KOPT-K1 (cell line): ENCODE measurements around the gene R3HDM2.
"Not testable (repeated sequence)": the region's sequence is repeated elsewhere in the genome, so short reads cannot be mapped to it uniquely, and the experiment has no call there.

Source experiments
- H3K27ac ChIP-seq: fragments of 200-600 bp; sonication (generic); 2 replicates; pipeline ENCODE4 v1.5.1; 2016; ENCODE audit warnings: antibody characterized with exemption, mild to moderate bottlenecking, low read depth, low read length; ENCODE audit not compliant: poor library complexity, severe bottlenecking
- H3K36me3 ChIP-seq: fragments of 200-600 bp; sonication (generic); 2 replicates; pipeline ENCODE4 v1.5.1; 2017; ENCODE audit warnings: antibody characterized with exemption, mild to moderate bottlenecking, low read length, moderate library complexity; ENCODE audit not compliant: insufficient read depth
- H3K9me3 ChIP-seq: fragments of 200-600 bp; sonication (generic); 2 replicates; pipeline ENCODE4 v1.5.1; 2017; ENCODE audit warnings: antibody characterized with exemption, low read length, mild to moderate bottlenecking; ENCODE audit not compliant: insufficient read depth, poor library complexity, severe bottlenecking

The R3HDM2 gene

GRCh38 chr12:57449375-57449774, 18.5 kb upstream of the R3HDM2 start:
- H3K27ac ChIP-seq, result no peak overlapping the region
- no peaks in the 10 kb centered on the region for H3K9me3 ChIP-seq
- H3K36me3 ChIP-seq, result no peaks in the 10 kb centered on the region

GRCh38 chr12:57448669-57449068, 17.8 kb upstream of the R3HDM2 start:
- H3K27ac ChIP-seq, result no peak overlapping the region
- no peaks in the 10 kb centered on the region for H3K9me3 ChIP-seq
- no peaks in the 10 kb centered on the region for H3K36me3 ChIP-seq

- H3K9me3 ChIP-seq, result peaks cover 4% of the 10 kb centered on the region
- no peak overlapping the region for H3K27ac ChIP-seq
- no peaks in the 10 kb centered on the region for H3K36me3 ChIP-seq
Measured at GRCh38 chr12:57446292-57446960, 15.6 kb upstream of the R3HDM2 start.

DNA sequence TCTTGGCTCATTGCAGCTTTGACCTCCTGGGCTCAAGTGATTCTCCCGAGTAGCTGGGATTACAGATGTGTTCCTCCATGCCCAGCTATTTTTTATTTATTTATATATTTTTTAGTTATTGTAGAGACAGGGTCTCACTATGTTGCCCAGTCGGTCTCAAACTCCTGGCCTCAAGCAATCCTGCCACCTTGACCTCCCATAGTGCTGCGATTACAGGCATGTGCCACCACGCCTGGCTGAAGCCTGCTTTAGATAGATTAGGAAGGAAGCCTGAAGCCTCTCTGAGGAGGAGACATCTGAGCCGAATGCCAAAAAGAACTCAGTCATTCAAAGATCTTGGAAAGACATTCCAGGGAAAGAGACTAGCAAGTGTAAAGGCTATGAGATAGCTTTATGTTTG, 13.9 kb upstream of the R3HDM2 start:
- Histone ChIP-seq H3K36me3 (no peaks in the 10 kb centered on the region), H3K27ac (no peak overlapping the region), H3K9me3 (peaks cover 7% of the 10 kb centered on the region)

DNA sequence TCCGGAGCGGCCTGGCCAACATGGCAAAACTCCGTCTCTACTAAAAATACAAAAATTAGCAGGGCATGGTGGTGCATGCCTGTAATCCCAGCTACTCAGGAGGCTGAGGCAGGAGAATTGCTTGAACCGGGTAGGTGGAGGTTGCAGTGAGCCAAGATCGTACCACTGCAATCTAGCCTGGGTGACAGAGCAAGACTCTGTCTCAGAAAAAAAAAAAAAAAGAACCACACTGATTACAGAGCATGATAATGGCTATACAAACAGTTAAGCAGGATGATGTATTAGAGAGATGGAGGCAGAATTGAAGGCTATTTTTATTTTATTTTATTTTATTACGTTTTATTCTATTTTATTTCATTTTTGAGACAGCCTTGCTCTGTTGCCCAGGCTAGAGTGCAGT, 13.5 kb upstream of the R3HDM2 start:
- not testable (repeated sequence) for H3K27ac ChIP-seq, H3K36me3 ChIP-seq, H3K9me3 ChIP-seq

GRCh38 chr12:57441846-57442427, 11.1 kb upstream of the R3HDM2 start:
- H3K27ac ChIP-seq, result no peak overlapping the region
- H3K36me3 ChIP-seq, result no peaks in the 10 kb centered on the region
- peaks cover 7% of the 10 kb centered on the region for H3K9me3 ChIP-seq

DNA sequence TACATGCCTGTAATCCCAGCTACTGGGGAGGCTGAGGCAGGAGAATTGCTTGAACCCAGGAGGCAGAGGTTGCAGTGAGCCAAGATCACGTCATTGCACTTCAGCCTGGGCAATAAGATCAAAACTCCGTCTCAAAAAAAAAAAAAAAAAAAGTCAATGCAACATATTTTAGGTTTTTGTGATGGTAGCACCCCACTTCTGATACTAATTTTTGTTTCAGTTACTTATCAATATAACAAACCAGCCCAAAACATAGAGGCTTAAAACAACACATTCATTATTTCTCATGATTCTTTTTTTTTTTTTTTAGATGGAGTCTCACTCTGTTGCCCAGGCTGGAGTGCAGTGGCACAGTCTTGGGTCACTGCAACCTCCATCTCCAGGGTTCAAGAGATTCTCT, 10.6 kb upstream of the R3HDM2 start:
- not testable (repeated sequence) for H3K27ac ChIP-seq, H3K9me3 ChIP-seq, H3K36me3 ChIP-seq

DNA sequence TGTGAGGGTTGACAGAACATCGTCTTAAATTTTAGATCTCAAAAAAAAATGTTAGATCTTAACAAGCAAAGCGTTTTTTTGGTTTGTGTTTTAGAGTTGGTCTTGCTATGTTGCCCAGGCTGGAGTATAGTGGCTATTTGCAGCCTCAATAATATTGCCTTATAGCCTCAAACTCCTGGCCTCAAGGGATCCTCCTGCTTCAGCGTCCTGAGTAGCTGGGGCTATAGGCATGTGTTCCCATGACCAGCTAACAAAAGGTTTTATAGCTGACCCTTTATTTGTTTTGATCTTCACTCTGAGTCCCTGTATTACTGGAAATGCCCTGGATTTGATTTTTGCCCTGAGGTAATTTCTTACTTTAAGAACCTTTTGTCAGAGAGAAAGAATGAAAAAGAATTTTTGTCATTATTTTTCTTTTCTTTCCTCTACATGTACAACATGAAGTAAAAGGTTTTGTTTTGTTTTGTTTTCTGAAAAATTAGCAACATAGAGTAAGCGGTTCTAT, 9.0 kb upstream of the R3HDM2 start:
- H3K9me3 ChIP-seq, result peaks cover 7% of the 10 kb centered on the region
- no peaks in the 10 kb centered on the region for H3K36me3 ChIP-seq
- no peak overlapping the region for H3K27ac ChIP-seq

DNA sequence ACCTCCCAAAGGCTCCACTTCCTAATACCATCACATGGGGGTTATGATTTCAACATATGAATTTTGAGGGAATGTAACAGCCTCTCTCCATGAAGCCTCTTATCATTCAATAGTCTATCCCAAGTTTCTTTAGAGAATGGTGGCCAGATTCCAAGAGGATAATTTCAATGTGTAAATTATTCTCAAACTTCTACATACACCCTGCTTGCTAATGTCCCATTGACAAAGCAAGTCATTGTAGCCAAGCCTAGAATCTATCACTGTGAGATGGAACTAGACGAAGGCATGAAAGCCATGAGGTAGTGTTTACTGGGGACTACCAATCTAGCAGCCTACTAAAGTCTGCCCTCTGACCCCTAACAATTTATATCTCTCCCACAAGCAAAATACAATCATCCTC, 7.6 kb upstream of the R3HDM2 start:
- H3K9me3 ChIP-seq, result peaks cover 7% of the 10 kb centered on the region
- no peak overlapping the region for H3K27ac ChIP-seq
- no peaks in the 10 kb centered on the region for H3K36me3 ChIP-seq

GRCh38 chr12:57435293-57435692, 4.5 kb upstream of the R3HDM2 start:
- no peaks in the 10 kb centered on the region for H3K36me3 ChIP-seq
- H3K9me3 ChIP-seq, result no peaks in the 10 kb centered on the region
- H3K27ac ChIP-seq, result peak overlapping the region; percentile 51

DNA sequence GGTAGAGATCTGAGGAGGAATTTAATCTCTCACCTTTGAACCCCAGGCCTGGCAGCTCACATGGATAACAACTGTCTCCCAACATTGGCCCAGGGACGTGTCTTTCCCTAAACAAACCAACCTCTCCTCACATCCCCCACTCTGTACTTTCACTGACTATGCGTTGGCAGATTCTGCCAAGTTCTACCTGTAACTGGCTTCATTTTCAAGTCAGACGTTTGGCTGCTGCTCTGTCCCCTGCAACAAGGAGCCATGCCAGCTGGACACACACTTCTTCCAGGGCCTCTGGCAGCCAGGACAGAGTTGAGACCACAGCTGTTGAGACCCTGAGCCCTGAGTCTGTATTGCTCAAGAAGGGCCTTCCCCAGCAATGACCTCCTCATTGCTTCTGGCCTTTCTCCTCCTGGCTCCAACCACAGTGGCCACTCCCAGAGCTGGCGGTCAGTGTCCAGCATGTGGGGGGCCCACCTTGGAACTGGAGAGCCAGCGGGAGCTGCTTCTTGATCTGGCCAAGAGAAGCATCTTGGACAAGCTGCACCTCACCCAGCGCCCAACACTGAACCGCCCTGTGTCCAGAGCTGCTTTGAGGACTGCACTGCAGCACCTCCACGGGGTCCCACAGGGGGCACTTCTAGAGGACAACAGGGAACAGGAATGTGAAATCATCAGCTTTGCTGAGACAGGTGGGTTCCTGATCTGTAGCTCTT, 3.8 kb upstream of the R3HDM2 start, which contains the start of gene INHBC:
Gene INHBC (plus strand): TSS at position 268 of the 707 bp plus-strand sequence. CDS start 103 bp downstream, at position 371.
- Histone ChIP-seq H3K27ac (peak within 1 kb of the TSS; percentile 51), H3K9me3 (no peaks in the 10 kb centered on the region), H3K36me3 (no peaks in the 10 kb centered on the region)

DNA sequence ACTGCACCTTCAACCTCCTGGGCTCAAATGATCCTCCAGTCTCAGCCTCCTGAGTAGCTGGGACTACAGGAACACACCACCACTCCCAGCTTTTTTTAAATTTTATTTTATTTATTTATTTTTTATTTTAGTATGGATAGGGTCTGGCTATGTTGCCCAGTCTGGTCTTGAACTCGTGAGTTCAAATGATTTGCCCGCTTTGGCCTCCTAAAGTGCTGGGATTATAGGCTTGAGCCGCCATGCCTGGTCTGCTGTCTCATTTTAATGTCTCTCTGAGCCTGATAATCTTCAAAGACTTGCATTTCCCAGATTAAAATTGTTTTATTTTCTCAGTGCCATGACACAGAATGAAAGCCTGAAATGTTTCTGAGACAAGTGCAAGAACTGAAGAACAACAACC, 2.5 kb upstream of the R3HDM2 start:
- Histone ChIP-seq H3K36me3 (no peaks in the 10 kb centered on the region), H3K9me3 (no peaks in the 10 kb centered on the region), H3K27ac (no peak overlapping the region)

DNA sequence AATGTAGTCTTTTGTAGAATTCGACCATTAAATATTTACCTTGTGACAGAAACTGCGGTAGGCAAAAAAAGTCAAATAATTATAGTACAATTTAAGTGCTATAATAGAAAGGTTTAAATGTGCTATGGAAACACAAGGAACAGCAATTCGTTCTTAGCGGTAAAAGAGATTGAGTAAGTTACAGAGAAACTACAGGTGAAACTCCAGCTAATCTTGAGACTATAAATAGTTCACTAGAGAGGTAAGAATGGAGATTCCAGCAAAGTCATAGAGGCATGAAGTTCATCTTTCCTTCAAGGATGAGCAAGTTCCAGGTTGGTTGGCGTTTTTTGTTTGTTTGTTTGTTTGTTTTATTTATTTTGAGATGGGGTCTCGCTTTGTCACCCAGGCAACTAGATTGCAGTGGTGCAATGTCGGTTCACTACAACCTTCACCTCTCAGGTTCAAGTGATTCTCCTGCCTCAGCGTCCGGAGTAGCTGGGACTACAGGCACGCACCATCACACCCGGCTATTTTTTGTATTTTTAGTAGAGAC, 878 bp upstream of the R3HDM2 start:
- Histone ChIP-seq H3K27ac (peak overlapping the region; percentile 74), H3K36me3 (no peaks in the 10 kb centered on the region), H3K9me3 (no peaks in the 10 kb centered on the region)

- peaks cover 8% of the 10 kb centered on the region for H3K36me3 ChIP-seq
Measured at GRCh38 chr12:57430112-57430930, 522 bp downstream of the R3HDM2 start.

More at GRCh38 chr12:57430112-57430930, 522 bp downstream of the R3HDM2 start:
- no peaks in the 10 kb centered on the region for H3K9me3 ChIP-seq
- peak overlapping the region; percentile 74 for H3K27ac ChIP-seq
